Measurements from ENCODE around the gene ZNF236. TPM values are rescaled to one million over a fixed set of nuclear protein-coding genes. Genes with fewer than 3 reads are reported as not detected.
A peak's percentile ranks its signal among the peaks of the same experiment; 100 is the strongest.
"Not testable (repeated sequence)": the region's sequence is repeated elsewhere in the genome, so short reads cannot be mapped to it uniquely, and the experiment has no call there.

ZNF236 gene
- total RNA-seq, 2 donors from 2014 or later = 11.7 to 12.1 TPM

DNA sequence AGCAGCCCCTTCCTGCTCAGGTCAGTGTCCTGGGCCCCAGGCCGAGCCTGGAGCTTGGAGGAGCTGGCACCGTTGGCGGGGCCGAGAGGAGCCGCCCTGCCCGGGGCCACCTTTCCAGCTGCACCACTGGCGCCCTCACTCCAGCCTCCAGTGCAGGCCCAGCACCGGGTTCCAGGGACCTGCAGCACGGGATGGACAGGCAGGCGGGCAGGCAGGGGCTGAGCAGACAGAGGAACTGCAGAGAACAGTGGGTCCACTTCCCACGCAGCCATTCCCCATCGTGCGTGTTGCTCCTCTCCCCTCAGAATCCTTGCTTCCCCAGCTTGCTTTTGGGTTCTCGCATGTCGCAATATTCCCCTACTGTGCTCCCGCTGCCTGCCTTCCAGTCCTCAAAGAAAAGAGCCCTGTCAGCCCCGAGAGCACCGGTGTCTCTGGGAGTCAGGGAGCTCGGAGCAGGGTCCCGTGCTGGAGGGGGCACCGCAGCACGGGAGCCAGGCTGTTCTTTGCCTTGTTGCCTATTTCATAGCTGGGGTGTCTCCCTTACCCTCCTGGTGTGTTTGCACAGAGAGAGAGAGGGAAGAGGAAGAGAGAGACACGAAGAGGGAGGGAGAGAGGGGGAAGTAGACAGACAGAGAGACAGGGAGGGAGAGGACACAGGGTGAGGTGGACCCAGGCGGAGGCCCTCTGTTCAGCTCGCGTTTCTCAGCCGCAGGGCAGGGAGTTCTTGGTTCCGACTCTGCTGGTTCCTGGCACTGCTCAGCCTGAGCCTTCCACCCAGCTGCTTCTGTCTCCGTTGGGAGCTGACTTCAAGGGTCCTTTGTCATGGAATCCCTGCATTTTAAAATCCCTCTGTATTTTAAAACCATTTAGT is 184.2 kb downstream of the ZNF236 start:
- DNase-seq = no peak
- intact Hi-C loops (cut with DNase I) = loop anchor here in 1 of 2 donors (5.0 to 10.0 kb wide), 2 partner anchors 41 to 468 kb away; no protein-coding TSS in a partner anchor
- ATAC-seq = peak; percentile 45 to 69

GRCh38 chr18:77007251-77007650 is 184.9 kb downstream of the ZNF236 start:
- ATAC-seq (no peak), DNase-seq (no peak)
- intact Hi-C loops (cut with DNase I) = loop anchor here in 1 of 2 donors (5.0 to 10.0 kb wide), 2 partner anchors 40 to 468 kb away; no protein-coding TSS in a partner anchor

DNA sequence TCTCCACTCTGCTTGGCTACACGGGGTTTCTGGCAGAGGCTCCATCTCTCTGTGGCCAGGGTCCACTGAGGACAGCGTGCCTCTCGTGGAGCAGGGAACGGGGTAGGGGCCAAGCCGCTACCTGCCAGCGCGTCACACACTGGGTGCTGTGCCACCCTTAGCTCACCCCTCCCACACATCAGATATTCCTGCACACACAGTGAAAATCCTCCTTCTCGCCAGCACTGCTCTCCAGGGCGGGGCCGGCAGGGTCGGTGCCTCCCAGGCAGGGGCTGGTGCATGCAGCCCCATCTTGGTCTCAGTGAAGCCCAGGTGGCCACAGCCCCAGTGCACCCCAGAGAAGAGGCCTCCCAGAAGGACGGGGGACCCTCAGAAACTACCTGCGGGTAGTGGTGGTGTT is 185.6 kb downstream of the ZNF236 start:
- DNase-seq = no peak
- intact Hi-C loops (cut with DNase I) = loop anchor here in 1 of 2 donors (5.0 to 10.0 kb wide), 2 partner anchors 39 to 467 kb away; no protein-coding TSS in a partner anchor

GRCh38 chr18:77008576-77009315 is 186.4 kb downstream of the ZNF236 start:
- intact Hi-C loops (cut with DNase I) = loop anchor here in 1 of 2 donors (5.0 to 10.0 kb wide), 2 partner anchors 39 to 466 kb away; no protein-coding TSS in a partner anchor
- ATAC-seq (no peak), DNase-seq (no peak)

More for the DNA sequence above, 185.6 kb downstream of the ZNF236 start:
- no peak for ATAC-seq

- ATAC-seq (no peak), DNase-seq (no peak)
- intact Hi-C loops (cut with DNase I) = loop anchor here in 1 of 2 donors (5.0 to 10.0 kb wide), 3 partner anchors 38 to 465 kb away; partner anchors contain the start of gene MBP
Observed at GRCh38 chr18:77009675-77010074, 187.3 kb downstream of the ZNF236 start.

DNA sequence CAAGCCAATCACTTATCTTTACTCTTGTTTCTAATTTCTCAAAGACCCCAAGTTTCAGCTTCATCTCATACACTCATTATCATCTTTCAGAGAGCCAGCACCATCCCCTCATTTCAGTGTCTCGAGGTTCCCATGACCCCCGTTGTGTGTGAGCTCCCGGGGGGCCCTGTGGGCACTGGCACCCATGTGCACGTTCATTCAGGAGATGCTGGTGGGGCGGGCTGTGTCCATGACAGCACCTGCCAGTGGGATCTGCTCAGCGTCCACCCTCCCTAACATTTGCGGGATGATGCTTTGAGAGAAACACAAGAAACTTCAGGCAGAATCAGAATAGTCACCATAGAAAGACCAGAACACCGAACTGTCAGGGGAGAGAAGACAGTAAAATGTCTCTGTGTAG is 189.8 kb downstream of the ZNF236 start:
- intact Hi-C loops (cut with DNase I) = loop anchor here in 1 of 2 donors (10.0 kb wide), 1 partner anchor 123 kb away; the partner anchor contains the start of gene MBP
- no peak for ATAC-seq
- no peak for DNase-seq

- intact Hi-C loops (cut with DNase I) = loop anchor here in 1 of 2 donors (10.0 kb wide), 1 partner anchor 122 kb away; the partner anchor contains the start of gene MBP
- no peak for DNase-seq
- no peak for ATAC-seq
Observed at GRCh38 chr18:77012806-77013541, 190.6 kb downstream of the ZNF236 start.

DNA sequence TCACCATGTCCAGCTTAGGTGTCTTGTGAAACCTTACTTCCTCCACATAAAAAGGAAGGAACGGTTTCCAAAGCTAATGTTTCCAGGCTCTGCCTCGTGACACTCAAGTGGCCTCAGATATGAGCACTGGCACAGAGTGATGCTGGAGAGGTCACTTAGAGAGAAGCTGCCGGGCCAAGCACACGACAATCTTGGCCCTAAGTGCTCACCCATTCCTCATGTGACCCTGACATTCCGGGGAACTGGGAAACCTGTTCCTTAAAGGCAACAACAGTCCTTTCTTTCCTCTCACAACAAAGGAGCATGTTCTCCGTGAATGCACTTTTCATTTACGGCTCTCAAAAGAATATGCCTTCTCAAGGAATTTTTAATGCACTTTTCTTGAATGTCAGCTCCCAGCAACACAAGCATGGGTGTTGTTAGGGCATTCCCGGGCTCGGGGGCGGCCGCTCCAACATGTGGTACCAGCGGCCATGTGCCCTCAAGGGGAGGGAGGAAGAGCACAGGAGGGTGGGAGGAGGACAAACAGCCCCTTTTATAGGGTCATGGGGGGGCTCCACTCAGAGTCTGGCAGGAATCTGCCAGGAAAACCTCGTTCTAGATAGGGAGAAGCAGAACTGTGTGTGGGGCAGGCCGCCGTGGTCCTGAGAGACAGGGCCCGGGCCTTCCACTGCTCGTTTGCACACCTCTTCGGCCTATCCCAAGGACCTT is 191.6 kb downstream of the ZNF236 start:
- peak; percentile 89 to 91 for ATAC-seq
- intact Hi-C loops (cut with DNase I) = loop anchor here in 1 of 2 donors (10.0 kb wide), 1 partner anchor 121 kb away; the partner anchor contains the start of gene MBP
- peak; percentile 63 for DNase-seq

GRCh38 chr18:77014538-77014937 is 192.2 kb downstream of the ZNF236 start:
- intact Hi-C loops (cut with DNase I) = loop anchor here in 1 of 2 donors (10.0 kb wide), 1 partner anchor 120 kb away; the partner anchor contains the start of gene MBP
- DNase-seq (no peak), ATAC-seq (peak; percentile 42 to 50)

GRCh38 chr18:77015169-77015568 is 192.8 kb downstream of the ZNF236 start:
- no peak for ATAC-seq
- no peak for DNase-seq
- intact Hi-C loops (cut with DNase I) = loop anchor here in 1 of 2 donors (10.0 kb wide), 1 partner anchor 120 kb away; the partner anchor contains the start of gene MBP

- DNase-seq (no peak), ATAC-seq (no peak)
- intact Hi-C loops (cut with DNase I) = loop anchor here in 1 of 2 donors (10.0 kb wide), 1 partner anchor 119 kb away; the partner anchor contains the start of gene MBP
Observed at GRCh38 chr18:77015771-77016710, 193.7 kb downstream of the ZNF236 start.

DNA sequence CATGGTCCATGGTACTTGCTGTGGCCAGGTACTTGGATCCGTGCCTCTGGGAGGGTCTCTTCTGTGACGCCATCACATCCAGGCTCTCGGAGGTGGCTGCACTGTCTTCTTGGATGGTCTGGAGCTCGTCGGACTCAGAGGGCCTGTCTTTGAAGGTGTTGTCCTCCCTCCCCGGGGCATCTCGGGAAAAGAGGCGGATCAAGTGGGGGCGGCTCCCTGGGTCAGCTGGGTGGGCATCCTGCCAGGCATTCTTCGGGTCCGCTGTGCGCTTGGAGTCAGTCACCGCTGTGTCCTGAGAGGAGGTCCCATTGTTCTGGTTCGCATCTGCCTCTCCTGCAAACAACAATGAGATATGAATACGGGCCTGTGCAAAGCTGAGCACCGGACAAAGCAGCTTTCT is 194.6 kb downstream of the ZNF236 start:
- intact Hi-C loops (cut with DNase I) = loop anchor here in 1 of 2 donors (10.0 kb wide), 1 partner anchor 118 kb away; the partner anchor contains the start of gene MBP
- no peak for DNase-seq
- ATAC-seq = no peak

- ATAC-seq (no peak), DNase-seq (no peak)
- intact Hi-C loops (cut with DNase I) = loop anchor here in 1 of 2 donors (10.0 kb wide), 1 partner anchor 117 kb away; the partner anchor contains the start of gene MBP
Observed at GRCh38 chr18:77017355-77017754, 195.0 kb downstream of the ZNF236 start.

GRCh38 chr18:77018650-77019049 is 196.3 kb downstream of the ZNF236 start:
- not testable (repeated sequence) for DNase-seq, ATAC-seq
- intact Hi-C loops (cut with DNase I) = loop anchor here in 1 of 2 donors (10.0 kb wide), 1 partner anchor 116 kb away; the partner anchor contains the start of gene MBP

GRCh38 chr18:77019641-77020040 is 197.3 kb downstream of the ZNF236 start:
- intact Hi-C loops (cut with DNase I) = loop anchor here in 1 of 2 donors (10.0 kb wide), 1 partner anchor 115 kb away; the partner anchor contains the start of gene MBP
- no peak for ATAC-seq
- DNase-seq = no peak
